Effector memory CD4-positive, alpha-beta T cell (primary cell): ENCODE measurements around the gene FBRS.
"Not testable (repeated sequence)": the region's sequence is repeated elsewhere in the genome, so short reads cannot be mapped to it uniquely, and the experiment has no call there.

Source experiments
- DNase-seq, 3 donors: peaks; one replicate each; pipeline ENCODE4 v3.0.0-alpha.2; 2020
- H3K27ac ChIP-seq: 2 replicates; pipeline ENCODE4 v1.7.0; 2013; ENCODE audit warnings: mild to moderate bottlenecking, low read length, moderate library complexity; ENCODE audit not compliant: insufficient read depth, poor library complexity, severe bottlenecking
- H3K27me3 ChIP-seq: replicated peaks from 2 replicates; pipeline ENCODE4 v1.7.0; 2013; ENCODE audit warnings: mild to moderate bottlenecking, low read length; ENCODE audit not compliant: insufficient read depth, control insufficient read depth, poor library complexity, severe bottlenecking
- H3K36me3 ChIP-seq: 2 replicates; pipeline ENCODE4 v1.7.0; 2013; ENCODE audit warnings: mild to moderate bottlenecking, low read length, moderate library complexity; ENCODE audit not compliant: control insufficient read depth, insufficient read depth
- H3K4me1 ChIP-seq: 2 replicates; pipeline ENCODE4 v1.7.0; 2013; ENCODE audit warnings: low read length, mild to moderate bottlenecking; ENCODE audit not compliant: control insufficient read depth, insufficient read depth, poor library complexity, severe bottlenecking
- H3K4me3 ChIP-seq: 2 replicates; pipeline ENCODE4 v1.7.0; 2013; ENCODE audit warnings: low read length, low read depth, mild to moderate bottlenecking; ENCODE audit not compliant: insufficient read depth, poor library complexity, severe bottlenecking
- H3K9me3 ChIP-seq: 2 replicates; pipeline ENCODE4 v1.7.0; 2013; ENCODE audit warnings: mild to moderate bottlenecking, low read length, moderate library complexity; ENCODE audit not compliant: control insufficient read depth

The FBRS gene

GRCh38 chr16:30697264-30698138, 39.3 kb downstream of the FBRS start:
- Histone ChIP-seq H3K36me3 (peaks cover 13% of the 10 kb centered on the region), H3K4me1 (peaks cover 15% of the 10 kb centered on the region), H3K27me3 (no peaks in the 10 kb centered on the region), H3K9me3 (no peaks in the 10 kb centered on the region), H3K27ac (peak overlapping the region; percentile 100), H3K4me3 (peak overlapping the region; percentile 74)
- DNase-seq = no peak

GRCh38 chr16:30698139-30698815, 40.0 kb downstream of the FBRS start:
- Histone ChIP-seq H3K27ac (peak overlapping the region; percentile 100), H3K36me3 (peaks cover 21% of the 10 kb centered on the region), H3K9me3 (no peaks in the 10 kb centered on the region), H3K4me1 (peaks cover 15% of the 10 kb centered on the region), H3K27me3 (no peaks in the 10 kb centered on the region), H3K4me3 (peak overlapping the region; percentile 74)
- peak; percentile 98 to 99 (median 98) for DNase-seq

- Histone ChIP-seq H3K27me3 (no peaks in the 10 kb centered on the region), H3K9me3 (no peaks in the 10 kb centered on the region)
- peak; percentile 58 to 70 (median 63) for DNase-seq
Measured at GRCh38 chr16:30698816-30699614, 40.8 kb downstream of the FBRS start, which contains the start of gene SRCAP. Gene SRCAP, plus strand, starts transcription at chr16:30699171. Its CDS starts 1,654 bp downstream, at chr16:30700825.

GRCh38 chr16:30699615-30700099, 41.4 kb downstream of the FBRS start:
- Histone ChIP-seq H3K4me1 (peaks cover 12% of the 10 kb centered on the region), H3K4me3 (peak overlapping the region; percentile 74), H3K27me3 (no peaks in the 10 kb centered on the region), H3K36me3 (peaks cover 33% of the 10 kb centered on the region), H3K27ac (peak overlapping the region; percentile 100), H3K9me3 (no peaks in the 10 kb centered on the region)
- DNase-seq = no peak

More at GRCh38 chr16:30698816-30699614, 40.8 kb downstream of the FBRS start, which contains the start of gene SRCAP:
- Histone ChIP-seq H3K36me3 (peaks cover 27% of the 10 kb centered on the region), H3K4me3 (peak within 1 kb of the TSS; percentile 74), H3K27ac (peak within 1 kb of the TSS; percentile 100), H3K4me1 (peaks cover 12% of the 10 kb centered on the region)

GRCh38 chr16:30700491-30700890, 42.3 kb downstream of the FBRS start:
- Histone ChIP-seq H3K4me1 (peaks cover 12% of the 10 kb centered on the region), H3K36me3 (peaks cover 41% of the 10 kb centered on the region), H3K9me3 (no peaks in the 10 kb centered on the region), H3K27ac (no peak overlapping the region), H3K27me3 (no peaks in the 10 kb centered on the region), H3K4me3 (no peak overlapping the region)
- no peak for DNase-seq

- DNase-seq = no peak
- Histone ChIP-seq H3K36me3 (peaks cover 46% of the 10 kb centered on the region), H3K9me3 (no peaks in the 10 kb centered on the region), H3K4me1 (peaks cover 12% of the 10 kb centered on the region), H3K27me3 (no peaks in the 10 kb centered on the region), H3K4me3 (no peak overlapping the region), H3K27ac (no peak overlapping the region)
Measured at GRCh38 chr16:30700971-30701370, 42.7 kb downstream of the FBRS start.

- DNase-seq, H3K9me3 ChIP-seq, H3K4me1 ChIP-seq, H3K27me3 ChIP-seq, H3K27ac ChIP-seq, H3K4me3 ChIP-seq: not testable (repeated sequence)
- H3K36me3 ChIP-seq = peaks cover 67% of the 10 kb centered on the region
Measured at GRCh38 chr16:30703071-30703470, 44.8 kb downstream of the FBRS start.

GRCh38 chr16:30703971-30704370, 45.7 kb downstream of the FBRS start:
- no peak for DNase-seq
- Histone ChIP-seq H3K36me3 (peaks cover 74% of the 10 kb centered on the region), H3K9me3 (no peaks in the 10 kb centered on the region), H3K27ac (no peak overlapping the region), H3K4me1 (peaks cover 5% of the 10 kb centered on the region), H3K27me3 (no peaks in the 10 kb centered on the region), H3K4me3 (no peak overlapping the region)

GRCh38 chr16:30706046-30706445, 47.8 kb downstream of the FBRS start:
- no peaks in the 10 kb centered on the region for H3K9me3 ChIP-seq
- H3K4me1 ChIP-seq = no peaks in the 10 kb centered on the region
- no peak overlapping the region for H3K27ac ChIP-seq
- peaks cover 88% of the 10 kb centered on the region for H3K36me3 ChIP-seq
- no peaks in the 10 kb centered on the region for H3K27me3 ChIP-seq
- DNase-seq = no peak
- H3K4me3 ChIP-seq = no peak overlapping the region
